Fibroblast of lung (primary cell): ENCODE measurements around the gene HAPLN2.

ENCODE experiments used
- EZH2 ChIP-seq: IDR thresholded peaks from 2 replicates; pipeline ENCODE4 v1.5.1; 2012; ENCODE audit warnings: low read length, control low read depth, mild to moderate bottlenecking; ENCODE audit errors: missing control alignments
- TF ChIP-seq, protein P1 (sequence below), 2 donors: IDR thresholded peaks in 1 of 2; conservative IDR thresholded peaks in 1 of 2; 1 replicate in 1 of 2; 2 replicates in 1 of 2; pipeline ENCODE4 v1.5.1; 2011 to 2012; ENCODE audit warnings: low read length in 2 of 2, control low read depth in 1 of 2, inconsistent platforms in 1 of 2, low read depth in 1 of 2, mild to moderate bottlenecking in 1 of 2

GRCh38 chr1:156643778-156644092, 24.5 kb downstream of the HAPLN2 start:
- TF ChIP-seq EZH2: no peak
- TF ChIP-seq, protein P1, sequence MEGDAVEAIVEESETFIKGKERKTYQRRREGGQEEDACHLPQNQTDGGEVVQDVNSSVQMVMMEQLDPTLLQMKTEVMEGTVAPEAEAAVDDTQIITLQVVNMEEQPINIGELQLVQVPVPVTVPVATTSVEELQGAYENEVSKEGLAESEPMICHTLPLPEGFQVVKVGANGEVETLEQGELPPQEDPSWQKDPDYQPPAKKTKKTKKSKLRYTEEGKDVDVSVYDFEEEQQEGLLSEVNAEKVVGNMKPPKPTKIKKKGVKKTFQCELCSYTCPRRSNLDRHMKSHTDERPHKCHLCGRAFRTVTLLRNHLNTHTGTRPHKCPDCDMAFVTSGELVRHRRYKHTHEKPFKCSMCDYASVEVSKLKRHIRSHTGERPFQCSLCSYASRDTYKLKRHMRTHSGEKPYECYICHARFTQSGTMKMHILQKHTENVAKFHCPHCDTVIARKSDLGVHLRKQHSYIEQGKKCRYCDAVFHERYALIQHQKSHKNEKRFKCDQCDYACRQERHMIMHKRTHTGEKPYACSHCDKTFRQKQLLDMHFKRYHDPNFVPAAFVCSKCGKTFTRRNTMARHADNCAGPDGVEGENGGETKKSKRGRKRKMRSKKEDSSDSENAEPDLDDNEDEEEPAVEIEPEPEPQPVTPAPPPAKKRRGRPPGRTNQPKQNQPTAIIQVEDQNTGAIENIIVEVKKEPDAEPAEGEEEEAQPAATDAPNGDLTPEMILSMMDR (conservative IDR thresholded peaks at IDR 0.05 in 1 of 2, IDR thresholded peaks at IDR 0.05 in 1 of 2; ENCODE audit: low read depth in 1 of 2, low read length in 2 of 2): no peak
